A204.1 (cell line): Measurements from ENCODE around the gene CREB3L1.

Experiments
- FAIRE-seq: peaks from 2 replicates; lab custom pipeline; 2012; peaks lifted over from hg19 to GRCh38; lab: Jason Lieb, UNC

The CREB3L1 gene

DNA sequence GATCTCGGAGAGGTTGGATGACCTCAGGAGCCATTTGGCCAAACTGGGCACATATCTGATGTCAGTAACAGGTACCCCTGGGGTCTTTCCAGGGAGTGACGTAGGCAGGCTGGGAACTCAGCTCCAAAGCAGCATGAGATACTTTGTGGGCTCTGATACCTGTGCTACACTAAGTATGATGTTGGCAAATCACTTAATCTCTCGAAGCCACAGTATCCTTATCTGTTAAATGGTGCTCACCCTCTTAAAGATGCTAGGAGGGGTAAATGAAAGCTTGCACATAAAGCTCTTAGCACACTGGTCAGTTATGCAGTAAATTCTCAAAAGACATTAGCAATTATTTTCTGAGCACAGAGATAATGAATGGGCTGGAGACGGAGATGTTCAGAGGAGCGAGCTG lies 52.7 kb downstream of the CREB3L1 start:
- FAIRE-seq, result no peak

- FAIRE-seq, result no peak
Measured at GRCh38 chr11:46330563-46331281, 53.3 kb downstream of the CREB3L1 start.

GRCh38 chr11:46331282-46331984 lies 54.0 kb downstream of the CREB3L1 start:
- FAIRE-seq, result no peak

DNA sequence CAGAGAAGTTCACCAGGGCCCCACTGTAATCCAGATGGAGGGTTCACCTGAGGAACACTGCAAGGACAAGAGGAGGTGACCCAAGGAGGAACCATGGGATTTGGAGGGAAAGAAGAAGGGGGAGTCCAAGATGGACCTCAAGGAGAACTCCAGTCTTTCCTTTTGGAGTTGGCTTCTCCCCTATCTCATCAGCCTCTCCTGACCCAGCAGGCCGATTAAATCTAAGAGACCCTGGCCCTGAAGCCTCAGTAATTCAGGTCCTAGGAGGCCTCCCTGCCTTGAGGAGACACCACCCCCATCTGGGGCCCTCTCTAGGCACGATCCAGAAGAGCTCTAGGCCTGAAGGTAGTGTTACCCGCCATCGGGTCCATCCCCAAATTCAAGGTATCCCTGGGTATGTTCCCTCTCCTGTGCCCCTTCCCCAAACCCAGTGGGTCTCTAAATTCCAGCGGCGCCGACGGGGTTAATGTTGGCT lies 54.7 kb downstream of the CREB3L1 start:
- no peak for FAIRE-seq

GRCh38 chr11:46332568-46333393 lies 55.3 kb downstream of the CREB3L1 start:
- FAIRE-seq, result no peak

- no peak for FAIRE-seq
Measured at GRCh38 chr11:46333394-46333947, 56.0 kb downstream of the CREB3L1 start.

DNA sequence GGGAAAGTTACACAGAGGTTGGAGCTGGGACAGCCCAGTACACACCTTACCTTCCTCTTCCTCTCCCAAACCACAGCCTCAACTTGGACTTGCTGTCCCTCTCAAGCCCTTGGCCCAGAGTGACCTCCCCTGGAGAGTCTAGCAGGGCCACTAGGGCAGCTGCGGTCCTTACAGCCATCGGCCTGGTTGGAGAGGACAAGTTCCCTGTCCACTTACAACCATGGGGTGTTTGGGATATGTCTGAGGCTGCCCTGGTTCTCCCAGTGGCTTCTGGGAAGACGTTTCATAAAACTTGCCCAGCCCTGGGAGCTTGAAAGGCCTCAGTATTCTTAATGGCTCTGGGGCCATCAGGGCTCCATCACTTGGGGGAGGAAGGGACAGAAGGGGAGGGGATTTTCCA lies 56.7 kb downstream of the CREB3L1 start:
- FAIRE-seq, result no peak

- no peak for FAIRE-seq
Measured at GRCh38 chr11:46335271-46335670, 57.8 kb downstream of the CREB3L1 start.

- FAIRE-seq, result no peak
Measured at GRCh38 chr11:46335890-46336562, 58.6 kb downstream of the CREB3L1 start.

- FAIRE-seq, result no peak
Measured at GRCh38 chr11:46336563-46337180, 59.2 kb downstream of the CREB3L1 start.

GRCh38 chr11:46337626-46338345 lies 60.3 kb downstream of the CREB3L1 start:
- FAIRE-seq, result no peak

DNA sequence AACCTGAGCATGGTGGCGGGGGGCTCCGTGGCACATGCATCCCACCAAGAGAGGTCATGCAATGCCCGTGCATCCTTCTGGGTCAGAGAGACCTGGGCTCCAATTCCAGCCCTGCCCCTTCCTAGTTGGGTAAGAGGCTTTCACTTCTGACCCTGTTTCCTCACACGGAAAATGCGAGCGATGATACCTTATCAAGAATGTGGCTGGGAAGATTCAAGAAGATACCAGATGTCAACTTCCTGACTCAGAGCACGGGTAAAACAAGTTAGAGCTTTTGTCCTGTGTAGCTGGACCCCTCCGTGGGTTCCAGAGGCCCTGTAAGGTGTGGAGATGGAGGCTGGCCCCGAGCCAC lies 61.1 kb downstream of the CREB3L1 start:
- FAIRE-seq, result no peak

DNA sequence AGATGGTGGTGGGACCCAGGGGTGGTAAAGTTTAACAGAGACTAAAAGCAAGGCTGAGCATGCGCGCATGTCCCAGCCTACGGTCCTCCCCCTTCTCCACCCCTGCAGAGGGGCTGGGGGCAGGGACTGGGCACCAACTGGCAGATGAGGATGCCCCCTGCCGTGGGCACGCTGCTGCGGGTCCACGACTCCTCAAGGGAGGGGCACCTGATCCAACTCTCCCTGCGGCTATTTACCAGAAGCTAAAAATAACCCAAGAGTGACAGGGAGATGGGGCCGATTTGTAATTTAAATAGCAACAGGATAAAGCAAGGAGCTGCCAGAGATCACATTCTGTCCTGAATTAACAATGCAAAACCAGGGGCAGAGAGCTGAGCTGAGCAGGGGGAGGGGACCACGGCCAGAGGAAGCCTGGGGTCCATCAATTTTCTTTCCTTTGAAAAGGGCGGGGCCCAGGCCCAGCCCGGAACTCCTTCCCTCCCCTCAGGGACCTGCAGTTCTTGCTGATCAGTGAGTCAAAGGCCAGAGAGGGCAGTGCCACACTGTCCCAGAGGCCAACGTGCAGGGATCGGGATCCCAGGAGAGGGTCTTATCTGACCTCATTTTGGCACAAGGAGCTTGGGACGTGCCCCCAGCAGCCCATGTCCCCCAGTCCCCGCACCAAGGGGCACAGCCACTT lies 61.7 kb downstream of the CREB3L1 start:
- no peak for FAIRE-seq

DNA sequence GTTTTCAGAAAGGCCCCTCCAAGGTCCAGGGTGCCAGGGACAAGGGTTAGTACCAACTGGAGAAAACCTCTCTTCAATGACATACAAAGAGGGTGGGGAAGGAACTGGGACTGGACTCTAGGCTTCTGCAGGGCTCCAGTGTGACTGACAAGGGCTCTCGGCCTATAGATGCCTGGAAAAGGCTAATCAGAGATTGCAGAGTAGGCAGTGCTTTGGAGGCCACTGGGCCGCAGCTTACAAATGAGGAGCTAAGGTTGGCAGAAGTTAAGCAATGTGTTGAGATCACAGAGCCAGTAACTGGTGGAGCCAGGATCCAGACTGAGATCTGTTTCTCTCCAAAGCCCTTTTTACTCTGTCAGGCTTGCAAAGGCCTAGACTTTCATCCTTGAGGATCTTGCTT lies 62.4 kb downstream of the CREB3L1 start:
- no peak for FAIRE-seq

DNA sequence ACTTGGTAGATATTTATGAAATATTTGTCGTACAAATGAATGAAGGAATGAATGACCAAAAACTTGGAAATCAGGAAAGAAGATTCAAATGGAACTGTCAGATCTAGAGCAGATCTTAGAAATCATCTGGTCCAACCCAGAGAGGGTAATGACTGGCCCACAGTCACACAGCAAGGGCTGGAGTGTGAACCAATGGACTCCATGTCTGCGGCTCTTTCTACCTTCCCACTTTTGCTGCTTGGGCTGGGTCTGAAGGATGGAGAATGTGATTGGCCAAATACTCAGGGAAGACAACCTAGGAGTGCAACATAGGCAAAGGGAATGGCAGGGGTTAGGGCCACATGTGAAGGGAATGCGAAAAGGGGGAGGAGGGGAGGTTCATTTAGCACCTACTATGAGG lies 64.0 kb downstream of the CREB3L1 start:
- FAIRE-seq, result no peak

DNA sequence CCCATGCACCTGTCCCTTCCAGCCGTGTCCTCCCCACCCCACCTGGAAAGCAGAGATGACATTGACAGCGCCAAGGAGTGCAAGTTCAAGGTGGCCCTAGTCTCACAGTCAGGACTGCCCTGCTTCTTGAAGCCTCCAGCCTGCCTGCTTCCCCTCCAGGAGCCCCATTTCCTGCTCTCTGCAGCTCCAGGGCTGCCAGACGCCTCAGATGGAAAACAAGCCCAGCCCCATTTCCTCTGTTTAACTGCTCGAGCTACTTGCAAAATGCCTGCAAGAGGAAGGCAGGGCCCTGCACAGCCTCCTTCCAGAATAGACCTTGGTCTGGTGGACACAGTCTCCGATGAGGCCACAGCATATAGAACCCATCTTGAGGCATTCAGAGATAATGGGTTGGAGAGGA lies 64.8 kb downstream of the CREB3L1 start:
- FAIRE-seq, result no peak

- FAIRE-seq, result no peak
Measured at GRCh38 chr11:46343520-46343919, 66.1 kb downstream of the CREB3L1 start.

- FAIRE-seq, result no peak
Measured at GRCh38 chr11:46345131-46345597, 67.7 kb downstream of the CREB3L1 start.

DNA sequence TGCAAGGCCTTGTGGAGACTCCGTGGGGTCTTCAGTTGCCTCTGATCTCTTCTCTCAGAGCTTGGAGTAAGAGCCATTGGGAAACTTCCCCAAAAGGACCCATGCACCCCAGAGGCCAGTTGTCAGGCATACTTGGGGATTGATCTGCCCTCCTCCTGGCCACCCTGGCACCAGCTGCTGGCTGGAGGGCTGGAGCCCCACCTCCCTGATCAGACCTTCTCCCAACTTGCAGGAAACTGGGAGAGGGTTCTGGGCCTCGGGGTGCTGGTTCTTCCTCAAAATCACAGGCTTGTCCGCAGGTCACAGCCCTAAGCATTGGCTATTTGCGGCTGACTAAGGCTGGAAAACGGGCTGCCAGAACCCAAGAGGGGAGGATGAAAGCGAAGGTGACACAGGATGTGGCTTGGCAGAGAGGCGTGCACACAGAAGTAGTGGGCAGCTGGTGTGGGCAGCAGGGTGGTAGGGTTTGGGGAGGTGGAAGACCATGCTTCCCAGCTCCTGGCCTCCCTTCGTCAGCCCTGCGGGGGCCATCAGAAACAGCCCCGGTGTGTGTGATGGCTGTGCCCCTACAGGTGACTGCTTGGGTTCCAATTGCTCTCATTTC lies 68.5 kb downstream of the CREB3L1 start:
- no peak for FAIRE-seq
